ENCODE measurements around the gene ZNF311.
"Not testable (repeated sequence)": the region's sequence is repeated elsewhere in the genome, so short reads cannot be mapped to it uniquely, and the experiment has no call there.

ZNF311 gene

DNA sequence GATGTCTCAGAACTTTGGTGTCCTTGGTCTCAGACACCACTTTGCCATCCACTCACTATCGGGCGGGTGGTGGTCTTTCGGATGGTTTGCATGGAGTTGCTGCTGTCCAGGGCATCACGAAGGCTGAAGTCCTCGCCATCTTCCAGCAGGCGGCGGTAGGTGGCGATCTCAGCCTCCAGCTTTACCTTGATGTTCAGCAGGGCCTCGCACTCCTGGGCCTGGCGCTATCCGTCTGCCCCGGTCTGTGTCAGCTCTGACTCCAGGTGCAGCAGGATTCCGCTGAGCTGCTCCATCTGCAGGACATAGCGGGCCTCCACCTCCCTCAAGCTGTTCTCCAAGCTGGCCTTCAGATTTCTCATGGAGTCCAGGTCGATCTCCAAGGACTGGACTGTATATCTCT, 36.0 kb downstream of the ZNF311 start:
- TF ChIP-seq, protein P1, sequence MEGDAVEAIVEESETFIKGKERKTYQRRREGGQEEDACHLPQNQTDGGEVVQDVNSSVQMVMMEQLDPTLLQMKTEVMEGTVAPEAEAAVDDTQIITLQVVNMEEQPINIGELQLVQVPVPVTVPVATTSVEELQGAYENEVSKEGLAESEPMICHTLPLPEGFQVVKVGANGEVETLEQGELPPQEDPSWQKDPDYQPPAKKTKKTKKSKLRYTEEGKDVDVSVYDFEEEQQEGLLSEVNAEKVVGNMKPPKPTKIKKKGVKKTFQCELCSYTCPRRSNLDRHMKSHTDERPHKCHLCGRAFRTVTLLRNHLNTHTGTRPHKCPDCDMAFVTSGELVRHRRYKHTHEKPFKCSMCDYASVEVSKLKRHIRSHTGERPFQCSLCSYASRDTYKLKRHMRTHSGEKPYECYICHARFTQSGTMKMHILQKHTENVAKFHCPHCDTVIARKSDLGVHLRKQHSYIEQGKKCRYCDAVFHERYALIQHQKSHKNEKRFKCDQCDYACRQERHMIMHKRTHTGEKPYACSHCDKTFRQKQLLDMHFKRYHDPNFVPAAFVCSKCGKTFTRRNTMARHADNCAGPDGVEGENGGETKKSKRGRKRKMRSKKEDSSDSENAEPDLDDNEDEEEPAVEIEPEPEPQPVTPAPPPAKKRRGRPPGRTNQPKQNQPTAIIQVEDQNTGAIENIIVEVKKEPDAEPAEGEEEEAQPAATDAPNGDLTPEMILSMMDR (IDR thresholded peaks at IDR 0.05; ENCODE audit: control insufficient read depth, extremely low read depth, insufficient read depth), result no peak
- DNase-seq (ENCODE audit: low read depth), result no peak
- no peak overlapping the region for H3K4me3 ChIP-seq (ENCODE audit: low read depth, low read length)

DNA sequence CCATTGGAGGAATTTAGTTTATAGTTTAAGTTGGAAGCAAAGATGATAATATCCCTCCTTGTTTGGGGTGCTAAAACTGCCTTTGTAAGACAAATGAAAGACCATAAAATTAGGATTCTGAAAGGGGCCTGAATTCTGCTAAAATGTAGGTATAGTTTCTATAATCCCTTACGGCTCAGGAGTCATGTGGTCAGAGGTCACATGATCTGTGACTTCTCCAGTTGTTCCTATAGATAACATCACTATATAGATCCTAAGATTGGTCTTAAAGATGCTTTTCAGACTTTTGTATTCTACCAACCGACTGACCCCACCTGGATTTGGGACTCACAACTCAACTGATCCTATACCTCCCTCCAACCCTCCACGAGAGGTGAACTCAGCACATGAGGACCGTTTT, 36.6 kb downstream of the ZNF311 start:
- DNase-seq (ENCODE audit: low read depth), result no peak

DNA sequence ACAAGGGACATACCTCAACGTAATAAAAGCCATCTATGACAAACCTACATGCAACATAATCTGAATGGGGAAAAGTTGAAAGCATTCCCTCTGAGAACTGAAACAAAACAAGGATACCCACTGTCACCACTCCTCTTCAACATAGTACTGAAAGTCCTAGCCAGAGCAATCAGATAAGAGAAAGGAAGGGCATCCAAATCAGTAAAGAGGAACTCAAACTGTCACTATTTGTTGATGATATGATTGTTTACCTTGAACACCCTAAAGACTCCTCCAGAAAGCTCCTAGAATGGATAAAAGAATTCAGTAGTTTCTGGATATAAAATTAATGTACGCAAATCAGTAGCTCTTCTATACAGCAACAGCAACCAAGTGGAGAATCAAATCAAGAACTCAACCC, 39.4 kb downstream of the ZNF311 start:
- TF ChIP-seq, protein P1 (IDR thresholded peaks at IDR 0.05; ENCODE audit: control insufficient read depth, extremely low read depth, insufficient read depth), result no peak
- no peak overlapping the region for H3K4me3 ChIP-seq (ENCODE audit: low read depth, low read length)
- DNase-seq (ENCODE audit: low read depth), result no peak

More for the DNA sequence above, 36.6 kb downstream of the ZNF311 start:
- no peak overlapping the region for H3K4me3 ChIP-seq (ENCODE audit: low read depth, low read length)
- TF ChIP-seq, protein P1 (IDR thresholded peaks at IDR 0.05; ENCODE audit: control insufficient read depth, extremely low read depth, insufficient read depth), result no peak

DNA sequence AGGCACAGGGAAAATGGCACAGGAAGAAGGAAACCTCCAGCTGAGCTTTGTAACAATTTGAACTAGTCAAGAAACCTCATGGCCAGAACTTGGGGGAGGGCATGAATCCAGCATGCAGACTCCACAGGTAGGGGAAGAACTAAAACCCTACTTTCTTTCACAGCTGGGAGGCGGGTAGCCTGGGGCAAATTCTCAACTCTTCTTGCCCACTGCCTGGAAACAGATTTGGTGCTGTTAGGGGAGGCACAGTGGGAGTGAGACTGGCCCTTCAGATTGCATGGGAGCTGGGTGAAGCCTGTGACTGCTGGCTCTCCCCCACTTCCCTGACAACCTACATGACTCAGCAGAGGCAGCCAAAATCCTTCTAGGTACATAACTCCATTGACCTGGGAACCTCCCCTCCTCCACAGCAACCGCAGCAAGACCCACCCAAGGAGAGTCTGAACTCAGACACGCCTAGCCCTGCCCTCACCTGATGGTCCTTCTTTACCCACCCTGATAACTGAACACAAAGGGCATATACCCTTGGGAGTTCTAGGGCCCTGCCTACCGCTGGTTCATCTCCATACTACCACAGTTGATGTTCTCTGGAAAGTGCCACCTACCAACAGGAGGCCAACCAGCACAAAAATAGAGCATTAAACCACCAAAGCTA, 44.1 kb downstream of the ZNF311 start:
- H3K4me3 ChIP-seq (ENCODE audit: low read depth, low read length), result no peak overlapping the region
- TF ChIP-seq, protein P1 (IDR thresholded peaks at IDR 0.05; ENCODE audit: control insufficient read depth, extremely low read depth, insufficient read depth), result no peak
- no peak for DNase-seq (ENCODE audit: low read depth)

DNA sequence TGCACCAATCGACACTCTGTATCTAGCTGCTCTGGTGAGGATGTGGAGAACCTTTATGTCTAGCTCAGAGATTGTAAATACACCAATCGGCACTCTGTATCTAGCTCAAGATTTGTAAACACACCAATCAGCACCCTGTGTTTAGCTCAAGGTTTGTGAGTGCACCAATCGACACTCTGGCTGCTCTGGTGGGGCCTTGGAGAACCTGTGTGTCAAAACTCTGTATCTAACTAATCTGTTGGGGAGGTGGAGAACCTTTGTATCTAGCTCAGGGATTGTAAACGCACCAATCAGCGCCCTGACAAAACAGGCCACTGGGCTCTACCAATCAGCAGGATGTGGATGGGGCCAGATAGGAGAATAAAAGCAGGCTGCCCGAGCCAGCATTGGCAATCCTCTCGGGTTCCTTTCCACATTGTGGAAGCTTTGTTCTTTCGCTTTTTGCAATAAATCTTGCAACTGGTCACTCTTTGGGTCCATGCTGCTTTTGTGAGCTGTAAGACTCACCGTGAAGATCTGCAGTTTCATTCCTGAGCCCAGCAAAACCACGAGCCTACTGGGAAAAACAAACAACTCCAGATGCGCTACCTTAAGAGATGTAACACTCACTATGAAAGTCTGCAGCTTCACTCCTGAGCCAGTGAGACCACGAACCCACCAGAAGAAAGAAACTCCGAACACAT, 46.4 kb downstream of the ZNF311 start:
- DNase-seq (ENCODE audit: low read depth); H3K4me3 ChIP-seq (ENCODE audit: low read depth, low read length): not testable (repeated sequence)

DNA sequence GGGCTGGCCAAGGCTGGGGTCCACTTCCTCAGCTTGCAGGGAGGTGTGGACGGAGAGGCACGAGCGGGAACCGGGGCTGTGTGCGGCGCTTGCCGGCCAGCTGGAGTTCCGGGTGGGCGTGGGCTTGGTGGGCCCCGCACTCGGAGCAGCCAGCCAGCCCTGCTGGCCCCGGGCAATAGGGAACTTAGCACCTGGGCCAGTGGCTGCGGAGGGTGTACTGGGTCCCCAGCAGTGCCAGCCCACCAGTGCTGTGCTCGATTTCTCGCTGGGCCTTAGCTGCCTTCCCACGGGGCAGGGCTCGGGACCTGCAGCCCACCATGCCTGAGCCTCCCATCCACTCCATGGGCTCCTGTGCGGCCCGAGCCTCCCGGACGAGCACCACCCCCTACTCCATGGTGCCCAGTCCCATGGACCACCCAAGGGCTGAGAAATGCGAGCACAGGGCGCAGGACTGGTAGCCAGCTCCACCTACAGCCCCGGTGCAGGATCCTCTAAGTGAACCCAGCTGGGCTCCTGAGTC, 47.3 kb downstream of the ZNF311 start:
- not testable (repeated sequence) for H3K4me3 ChIP-seq (ENCODE audit: low read depth, low read length); DNase-seq (ENCODE audit: low read depth)

DNA sequence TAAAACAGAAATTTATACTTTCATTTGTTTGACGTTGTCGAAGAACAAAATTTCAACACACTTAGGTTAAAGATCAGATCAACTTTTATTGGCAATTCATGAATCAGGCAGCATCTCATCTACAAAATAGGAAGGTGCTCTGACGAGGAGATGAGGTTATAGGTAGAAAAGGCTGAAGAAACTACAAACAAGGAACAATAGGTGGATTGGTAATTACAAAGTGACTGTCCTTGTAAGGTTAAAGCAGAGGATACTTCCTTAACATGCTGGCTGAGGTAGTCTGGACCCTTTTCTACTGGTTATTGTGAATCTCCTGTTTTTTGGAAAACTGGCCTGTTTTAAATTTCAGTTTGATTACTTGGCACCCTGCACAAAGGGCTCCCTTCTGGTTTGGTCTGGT, 48.8 kb downstream of the ZNF311 start:
- TF ChIP-seq, protein P1 (IDR thresholded peaks at IDR 0.05; ENCODE audit: control insufficient read depth, extremely low read depth, insufficient read depth), result no peak
- no peak overlapping the region for H3K4me3 ChIP-seq (ENCODE audit: low read depth, low read length)
- no peak for DNase-seq (ENCODE audit: low read depth)
